HL-60 (cell line): Measurements from ENCODE around the gene RELB.

Source experiments
- GABPA ChIP-seq: IDR thresholded peaks from 2 replicates; pipeline ENCODE4 v1.6.1; 2012; ENCODE audit warnings: low read depth
- POLR2AphosphoS5 ChIP-seq: IDR thresholded peaks from 2 replicates; pipeline ENCODE4 v1.6.1; 2012; ENCODE audit warnings: low read depth
- TF ChIP-seq, protein P1 (sequence below): IDR thresholded peaks from one replicate; pipeline ENCODE4 v1.5.1; 2011; ENCODE audit warnings: low read length, control low read depth, inconsistent platforms; ENCODE audit not compliant: insufficient read depth
- TF ChIP-seq, protein P2 (sequence below): IDR thresholded peaks from 2 replicates; pipeline ENCODE4 v1.6.1; 2012; ENCODE audit warnings: low read depth; ENCODE audit not compliant: insufficient replicate concordance

DNA sequence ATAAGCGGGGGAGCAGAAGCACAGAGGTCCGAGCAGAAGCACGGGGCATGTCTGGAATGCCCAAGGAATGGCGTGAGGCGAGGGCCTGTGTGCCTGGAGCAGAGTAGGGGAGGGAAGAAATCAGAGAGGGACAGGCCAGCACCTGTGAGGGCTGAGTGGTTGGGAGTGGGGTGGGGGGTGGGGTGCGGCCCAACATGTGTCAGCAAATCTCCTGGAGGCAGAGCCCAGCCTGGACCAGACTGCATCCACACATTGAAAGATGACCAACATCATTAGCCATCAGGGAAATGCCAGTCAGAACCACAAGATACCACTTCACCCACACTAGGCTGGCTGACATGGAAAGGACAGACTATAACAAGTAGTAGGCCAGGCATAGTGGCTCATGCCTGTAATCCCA lies 48.8 kb downstream of the RELB start:
- TF ChIP-seq, protein P1, sequence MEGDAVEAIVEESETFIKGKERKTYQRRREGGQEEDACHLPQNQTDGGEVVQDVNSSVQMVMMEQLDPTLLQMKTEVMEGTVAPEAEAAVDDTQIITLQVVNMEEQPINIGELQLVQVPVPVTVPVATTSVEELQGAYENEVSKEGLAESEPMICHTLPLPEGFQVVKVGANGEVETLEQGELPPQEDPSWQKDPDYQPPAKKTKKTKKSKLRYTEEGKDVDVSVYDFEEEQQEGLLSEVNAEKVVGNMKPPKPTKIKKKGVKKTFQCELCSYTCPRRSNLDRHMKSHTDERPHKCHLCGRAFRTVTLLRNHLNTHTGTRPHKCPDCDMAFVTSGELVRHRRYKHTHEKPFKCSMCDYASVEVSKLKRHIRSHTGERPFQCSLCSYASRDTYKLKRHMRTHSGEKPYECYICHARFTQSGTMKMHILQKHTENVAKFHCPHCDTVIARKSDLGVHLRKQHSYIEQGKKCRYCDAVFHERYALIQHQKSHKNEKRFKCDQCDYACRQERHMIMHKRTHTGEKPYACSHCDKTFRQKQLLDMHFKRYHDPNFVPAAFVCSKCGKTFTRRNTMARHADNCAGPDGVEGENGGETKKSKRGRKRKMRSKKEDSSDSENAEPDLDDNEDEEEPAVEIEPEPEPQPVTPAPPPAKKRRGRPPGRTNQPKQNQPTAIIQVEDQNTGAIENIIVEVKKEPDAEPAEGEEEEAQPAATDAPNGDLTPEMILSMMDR, result no peak
- TF ChIP-seq, protein P2, sequence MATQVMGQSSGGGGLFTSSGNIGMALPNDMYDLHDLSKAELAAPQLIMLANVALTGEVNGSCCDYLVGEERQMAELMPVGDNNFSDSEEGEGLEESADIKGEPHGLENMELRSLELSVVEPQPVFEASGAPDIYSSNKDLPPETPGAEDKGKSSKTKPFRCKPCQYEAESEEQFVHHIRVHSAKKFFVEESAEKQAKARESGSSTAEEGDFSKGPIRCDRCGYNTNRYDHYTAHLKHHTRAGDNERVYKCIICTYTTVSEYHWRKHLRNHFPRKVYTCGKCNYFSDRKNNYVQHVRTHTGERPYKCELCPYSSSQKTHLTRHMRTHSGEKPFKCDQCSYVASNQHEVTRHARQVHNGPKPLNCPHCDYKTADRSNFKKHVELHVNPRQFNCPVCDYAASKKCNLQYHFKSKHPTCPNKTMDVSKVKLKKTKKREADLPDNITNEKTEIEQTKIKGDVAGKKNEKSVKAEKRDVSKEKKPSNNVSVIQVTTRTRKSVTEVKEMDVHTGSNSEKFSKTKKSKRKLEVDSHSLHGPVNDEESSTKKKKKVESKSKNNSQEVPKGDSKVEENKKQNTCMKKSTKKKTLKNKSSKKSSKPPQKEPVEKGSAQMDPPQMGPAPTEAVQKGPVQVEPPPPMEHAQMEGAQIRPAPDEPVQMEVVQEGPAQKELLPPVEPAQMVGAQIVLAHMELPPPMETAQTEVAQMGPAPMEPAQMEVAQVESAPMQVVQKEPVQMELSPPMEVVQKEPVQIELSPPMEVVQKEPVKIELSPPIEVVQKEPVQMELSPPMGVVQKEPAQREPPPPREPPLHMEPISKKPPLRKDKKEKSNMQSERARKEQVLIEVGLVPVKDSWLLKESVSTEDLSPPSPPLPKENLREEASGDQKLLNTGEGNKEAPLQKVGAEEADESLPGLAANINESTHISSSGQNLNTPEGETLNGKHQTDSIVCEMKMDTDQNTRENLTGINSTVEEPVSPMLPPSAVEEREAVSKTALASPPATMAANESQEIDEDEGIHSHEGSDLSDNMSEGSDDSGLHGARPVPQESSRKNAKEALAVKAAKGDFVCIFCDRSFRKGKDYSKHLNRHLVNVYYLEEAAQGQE, result no peak
- TF ChIP-seq POLR2AphosphoS5 (no peak), GABPA (no peak)
